DOHH2 (cell line): Measurements from ENCODE around the gene PIBF1.

ENCODE experiments used
- H3F3A ChIP-seq: fragments of 200-600 bp; sonication (generic), shearing (Covaris generic); 2 replicates; pipeline ENCODE4 v1.6.0; 2016; ENCODE audit warnings: antibody characterized with exemption, mild to moderate bottlenecking; ENCODE audit not compliant: control insufficient read depth, insufficient read depth
- H3K27ac ChIP-seq: fragments of 200-600 bp; sonication (generic); 2 replicates; pipeline ENCODE4 v1.5.1; 2014; ENCODE audit warnings: low read depth, mild to moderate bottlenecking, low read length, moderate library complexity
- H3K27me3 ChIP-seq: fragments of 200-600 bp; sonication (generic); 2 replicates; pipeline ENCODE4 v1.6.1; 2014; ENCODE audit warnings: mild to moderate bottlenecking, low read length, mixed read lengths; ENCODE audit not compliant: control insufficient read depth
- H3K36me3 ChIP-seq: fragments of 200-600 bp; sonication (generic); 2 replicates; pipeline ENCODE4 v1.6.1; 2014; ENCODE audit warnings: mild to moderate bottlenecking, low read length, moderate library complexity, mixed read lengths; ENCODE audit not compliant: control insufficient read depth
- H3K4me1 ChIP-seq: fragments of 200-600 bp; sonication (generic); 2 replicates; pipeline ENCODE4 v1.6.1; 2014; ENCODE audit warnings: mild to moderate bottlenecking, low read length, mixed read lengths; ENCODE audit not compliant: control insufficient read depth
- H3K4me2 ChIP-seq: fragments of 200-600 bp; sonication (generic); 2 replicates; pipeline ENCODE4 v1.6.0; 2014; ENCODE audit warnings: mild to moderate bottlenecking, low read length, moderate library complexity
- H3K4me3 ChIP-seq: fragments of 200-600 bp; sonication (generic); 2 replicates; pipeline ENCODE4 v1.5.1; 2014; ENCODE audit warnings: mild to moderate bottlenecking, low read length, mixed read lengths
- H3K79me2 ChIP-seq: fragments of 200-600 bp; sonication (generic); 2 replicates; pipeline ENCODE4 v1.6.1; 2014; ENCODE audit warnings: mild to moderate bottlenecking, low read length, mixed read lengths; ENCODE audit not compliant: control insufficient read depth
- H3K9me2 ChIP-seq: fragments of 200-600 bp; sonication (generic); replicated peaks from 2 replicates; pipeline ENCODE4 v1.6.1; 2014; ENCODE audit warnings: mild to moderate bottlenecking, low read length, mixed read lengths; ENCODE audit not compliant: control insufficient read depth
- H3K9me3 ChIP-seq: fragments of 200-600 bp; sonication (generic); 2 replicates; pipeline ENCODE4 v1.6.1; 2014; ENCODE audit warnings: antibody characterized with exemption, low read length, mixed read lengths; ENCODE audit not compliant: control insufficient read depth, insufficient read depth
- H4K20me1 ChIP-seq: fragments of 200-600 bp; sonication (generic); 2 replicates; pipeline ENCODE4 v1.6.0; 2014; ENCODE audit warnings: low read depth, mild to moderate bottlenecking, antibody characterized with exemption, low read length, moderate library complexity; ENCODE audit not compliant: control insufficient read depth, insufficient read depth
- EZH2phosphoT487 ChIP-seq: fragments of 200-600 bp; sonication (generic); IDR thresholded peaks from 2 replicates; pipeline ENCODE4 v1.6.1; 2017; ENCODE audit warnings: borderline replicate concordance, mild to moderate bottlenecking, antibody characterized with exemption, low read length, moderate library complexity, mixed read lengths
- TF ChIP-seq, protein P1 (sequence below): fragments of 200-600 bp; sonication (generic); IDR thresholded peaks from one replicate; pipeline ENCODE4 v1.5.1; 2014; ENCODE audit warnings: antibody characterized with exemption, mild to moderate bottlenecking, low read depth, low read length; ENCODE audit not compliant: poor library complexity, severe bottlenecking

PIBF1 gene

DNA sequence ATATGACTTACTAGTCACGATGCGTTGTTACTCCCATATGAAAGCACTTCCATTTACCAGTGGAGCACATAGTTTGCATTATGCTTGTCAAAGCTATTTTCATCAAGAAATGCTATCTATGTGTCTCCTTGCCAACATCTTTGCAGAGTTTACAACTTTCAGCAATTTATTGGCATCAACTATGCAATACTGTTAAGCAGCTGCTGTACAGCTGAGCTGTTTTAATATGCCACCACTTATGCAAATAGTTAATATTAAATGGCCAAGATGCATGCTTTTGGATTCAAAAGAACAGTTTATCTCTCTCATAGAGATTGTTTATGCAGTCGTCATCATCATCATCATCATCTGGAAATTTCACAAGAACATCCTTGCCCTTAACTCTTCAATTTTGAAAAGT lies 209.0 kb downstream of the PIBF1 start:
- no peak overlapping the region for H3K27ac ChIP-seq
- H3K4me2 ChIP-seq: no peak overlapping the region
- TF ChIP-seq, protein P1, sequence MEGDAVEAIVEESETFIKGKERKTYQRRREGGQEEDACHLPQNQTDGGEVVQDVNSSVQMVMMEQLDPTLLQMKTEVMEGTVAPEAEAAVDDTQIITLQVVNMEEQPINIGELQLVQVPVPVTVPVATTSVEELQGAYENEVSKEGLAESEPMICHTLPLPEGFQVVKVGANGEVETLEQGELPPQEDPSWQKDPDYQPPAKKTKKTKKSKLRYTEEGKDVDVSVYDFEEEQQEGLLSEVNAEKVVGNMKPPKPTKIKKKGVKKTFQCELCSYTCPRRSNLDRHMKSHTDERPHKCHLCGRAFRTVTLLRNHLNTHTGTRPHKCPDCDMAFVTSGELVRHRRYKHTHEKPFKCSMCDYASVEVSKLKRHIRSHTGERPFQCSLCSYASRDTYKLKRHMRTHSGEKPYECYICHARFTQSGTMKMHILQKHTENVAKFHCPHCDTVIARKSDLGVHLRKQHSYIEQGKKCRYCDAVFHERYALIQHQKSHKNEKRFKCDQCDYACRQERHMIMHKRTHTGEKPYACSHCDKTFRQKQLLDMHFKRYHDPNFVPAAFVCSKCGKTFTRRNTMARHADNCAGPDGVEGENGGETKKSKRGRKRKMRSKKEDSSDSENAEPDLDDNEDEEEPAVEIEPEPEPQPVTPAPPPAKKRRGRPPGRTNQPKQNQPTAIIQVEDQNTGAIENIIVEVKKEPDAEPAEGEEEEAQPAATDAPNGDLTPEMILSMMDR: no peak
- TF ChIP-seq EZH2phosphoT487: no peak
- H3F3A ChIP-seq: no peaks in the 10 kb centered on the region
- H4K20me1 ChIP-seq: no peaks in the 10 kb centered on the region
- H3K36me3 ChIP-seq: no peaks in the 10 kb centered on the region
- H3K4me3 ChIP-seq: no peak overlapping the region
- H3K9me3 ChIP-seq: no peaks in the 10 kb centered on the region
- no peaks in the 10 kb centered on the region for H3K79me2 ChIP-seq
- H3K9me2 ChIP-seq: no peaks in the 10 kb centered on the region
- H3K27me3 ChIP-seq: no peaks in the 10 kb centered on the region
- no peaks in the 10 kb centered on the region for H3K4me1 ChIP-seq

DNA sequence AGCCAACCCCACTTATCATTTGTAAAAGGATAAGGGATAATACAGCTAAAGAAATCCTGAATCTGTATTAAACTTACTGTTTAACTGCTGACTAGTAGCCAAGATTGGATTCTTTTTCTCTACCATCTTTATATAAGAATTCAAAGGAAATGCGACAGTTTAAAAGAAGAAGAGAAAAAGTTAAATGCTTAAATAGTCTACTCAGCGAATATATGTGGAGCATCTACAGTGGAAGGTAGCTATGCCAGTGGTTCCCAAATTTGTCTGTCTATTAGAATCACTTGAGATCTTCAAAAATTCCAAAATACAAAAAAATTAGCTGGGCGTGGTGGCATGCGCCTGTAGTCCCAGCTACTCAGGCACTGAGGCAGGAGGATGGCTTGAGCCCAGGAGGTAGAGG lies 216.1 kb downstream of the PIBF1 start:
- no peaks in the 10 kb centered on the region for H3K9me3 ChIP-seq
- H3K4me3 ChIP-seq: no peak overlapping the region
- H3K79me2 ChIP-seq: no peaks in the 10 kb centered on the region
- no peaks in the 10 kb centered on the region for H3K9me2 ChIP-seq
- H3F3A ChIP-seq: 0 out of 2 replicates have a peak, but pooled peaks cover 2% of the 10 kb centered on the region
- no peaks in the 10 kb centered on the region for H4K20me1 ChIP-seq
- no peak overlapping the region for H3K4me2 ChIP-seq
- no peaks in the 10 kb centered on the region for H3K36me3 ChIP-seq
- TF ChIP-seq, protein P1: no peak
- no peak for TF ChIP-seq EZH2phosphoT487
- H3K27me3 ChIP-seq: no peaks in the 10 kb centered on the region
- no peak overlapping the region for H3K27ac ChIP-seq
- peaks cover 4% of the 10 kb centered on the region for H3K4me1 ChIP-seq

DNA sequence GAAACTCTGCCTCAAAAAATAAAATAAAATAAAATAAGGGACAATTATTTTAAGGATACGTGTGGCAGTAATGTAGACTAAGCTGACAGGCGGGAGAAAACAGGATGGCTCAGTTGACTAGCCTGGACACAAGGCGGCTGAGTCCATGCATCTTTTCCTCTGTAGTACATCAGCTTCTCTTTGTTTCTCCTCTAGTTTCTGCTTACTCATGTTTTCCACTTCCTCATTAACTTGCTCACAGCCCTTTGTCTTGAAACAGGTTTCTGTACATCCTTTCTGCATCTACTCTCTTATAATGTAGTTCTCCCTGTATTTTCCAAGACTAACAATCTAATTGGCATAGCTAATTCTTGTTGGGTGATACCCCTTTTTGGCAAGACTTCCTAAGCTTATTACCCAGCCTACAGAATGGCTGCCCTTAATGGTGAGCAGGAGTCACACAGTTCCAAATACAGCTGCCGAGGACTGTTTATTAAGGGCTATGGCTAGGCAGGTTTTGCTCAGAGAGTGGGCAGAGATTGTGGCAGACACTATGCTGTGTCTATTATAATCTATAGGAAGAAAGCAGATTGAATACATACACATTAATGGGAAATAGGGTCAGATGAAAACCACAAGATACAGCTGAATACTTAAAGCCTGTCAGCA lies 218.2 kb downstream of the PIBF1 start:
- no peak overlapping the region for H3K4me2 ChIP-seq
- TF ChIP-seq EZH2phosphoT487: no peak
- TF ChIP-seq, protein P1: no peak
- H4K20me1 ChIP-seq: no peaks in the 10 kb centered on the region
- H3K36me3 ChIP-seq: no peaks in the 10 kb centered on the region
- 0 out of 2 replicates have a peak, but pooled peaks cover 2% of the 10 kb centered on the region for H3F3A ChIP-seq
- H3K4me3 ChIP-seq: no peak overlapping the region
- no peaks in the 10 kb centered on the region for H3K79me2 ChIP-seq
- no peaks in the 10 kb centered on the region for H3K27me3 ChIP-seq
- no peak overlapping the region for H3K27ac ChIP-seq
- H3K9me2 ChIP-seq: no peaks in the 10 kb centered on the region
- no peaks in the 10 kb centered on the region for H3K9me3 ChIP-seq
- H3K4me1 ChIP-seq: peaks cover 4% of the 10 kb centered on the region
